NCI-H2107 treated with DMSO at 0.1 percent for 48 hours (cell line): ENCODE results near the gene GDPD3.
"Not testable (repeated sequence)": the region's sequence is repeated elsewhere in the genome, so short reads cannot be mapped to it uniquely, and the experiment has no call there.

ENCODE experiments used
- DNase-seq: peaks from one replicate; lab custom pipeline; 2025; ENCODE audit not compliant: unreplicated experiment; lab: John Stamatoyannopoulos, UW

Gene GDPD3

DNA sequence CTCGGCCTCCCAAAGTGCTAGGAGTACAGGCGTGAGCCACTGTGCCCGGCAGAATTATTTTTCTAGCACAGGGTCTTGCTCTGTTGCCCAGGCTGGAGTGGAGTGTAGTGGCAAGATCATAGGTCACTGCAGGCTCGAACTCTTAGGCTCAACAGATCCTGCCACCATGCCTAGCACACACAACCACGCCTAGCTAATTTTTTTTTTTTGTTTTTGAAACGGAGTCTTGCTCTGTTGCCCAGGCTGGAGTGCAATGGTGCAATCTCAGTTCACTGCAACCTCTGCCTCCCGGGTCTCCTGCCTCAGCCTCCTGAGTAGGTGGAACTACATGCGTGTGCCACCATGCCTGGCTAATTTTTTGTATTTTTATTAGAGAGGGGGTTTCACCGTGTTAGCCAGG, 12.4 kb upstream of the GDPD3 start:
- not testable (repeated sequence) for DNase-seq

DNA sequence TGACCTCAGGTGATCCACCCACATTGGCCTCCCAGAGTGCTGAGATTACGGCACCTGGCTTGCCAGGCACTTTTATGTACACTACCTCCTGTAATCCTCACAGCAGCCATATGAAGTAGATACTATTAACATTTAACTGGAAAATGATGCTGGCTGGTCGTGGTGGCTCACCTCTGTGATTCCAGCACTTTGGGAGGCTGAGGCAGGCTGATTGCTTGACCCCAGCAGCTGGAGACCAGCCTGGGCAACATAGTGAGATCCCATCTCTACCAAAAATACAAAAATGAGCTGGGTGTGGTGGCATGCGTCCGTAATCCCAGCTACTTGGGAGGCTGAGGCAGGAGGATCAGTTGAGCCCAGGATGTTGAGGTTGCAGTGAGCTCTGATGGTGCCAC, 11.6 kb upstream of the GDPD3 start:
- DNase-seq, result no peak

DNA sequence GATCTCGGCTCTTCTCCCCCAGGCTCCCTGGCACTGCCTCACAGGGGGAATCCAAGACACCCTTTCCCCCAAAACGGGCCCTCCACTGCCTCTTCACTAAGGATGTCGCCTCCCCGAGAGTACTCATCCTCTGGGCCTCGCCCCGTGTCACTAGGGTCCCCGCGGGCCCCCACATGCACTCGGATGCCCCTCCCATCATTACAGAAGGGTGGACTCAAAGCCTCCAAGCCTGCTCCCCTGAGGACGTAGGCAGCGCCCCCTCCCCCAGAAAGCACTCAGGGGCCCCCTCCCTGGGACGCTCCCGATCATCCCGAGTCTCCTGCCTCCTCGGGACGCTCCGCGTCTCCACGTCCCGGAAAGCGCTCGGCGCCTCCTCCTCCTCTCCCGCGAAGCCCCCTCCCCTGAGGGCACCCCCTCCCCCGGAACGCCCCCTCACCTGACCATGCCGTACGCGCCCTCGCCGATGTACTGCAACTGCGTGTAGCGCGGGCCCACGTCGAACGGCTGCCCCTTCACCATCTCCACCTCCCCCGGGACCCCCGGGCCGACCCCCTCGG, 9.3 kb upstream of the GDPD3 start:
- no peak for DNase-seq

DNA sequence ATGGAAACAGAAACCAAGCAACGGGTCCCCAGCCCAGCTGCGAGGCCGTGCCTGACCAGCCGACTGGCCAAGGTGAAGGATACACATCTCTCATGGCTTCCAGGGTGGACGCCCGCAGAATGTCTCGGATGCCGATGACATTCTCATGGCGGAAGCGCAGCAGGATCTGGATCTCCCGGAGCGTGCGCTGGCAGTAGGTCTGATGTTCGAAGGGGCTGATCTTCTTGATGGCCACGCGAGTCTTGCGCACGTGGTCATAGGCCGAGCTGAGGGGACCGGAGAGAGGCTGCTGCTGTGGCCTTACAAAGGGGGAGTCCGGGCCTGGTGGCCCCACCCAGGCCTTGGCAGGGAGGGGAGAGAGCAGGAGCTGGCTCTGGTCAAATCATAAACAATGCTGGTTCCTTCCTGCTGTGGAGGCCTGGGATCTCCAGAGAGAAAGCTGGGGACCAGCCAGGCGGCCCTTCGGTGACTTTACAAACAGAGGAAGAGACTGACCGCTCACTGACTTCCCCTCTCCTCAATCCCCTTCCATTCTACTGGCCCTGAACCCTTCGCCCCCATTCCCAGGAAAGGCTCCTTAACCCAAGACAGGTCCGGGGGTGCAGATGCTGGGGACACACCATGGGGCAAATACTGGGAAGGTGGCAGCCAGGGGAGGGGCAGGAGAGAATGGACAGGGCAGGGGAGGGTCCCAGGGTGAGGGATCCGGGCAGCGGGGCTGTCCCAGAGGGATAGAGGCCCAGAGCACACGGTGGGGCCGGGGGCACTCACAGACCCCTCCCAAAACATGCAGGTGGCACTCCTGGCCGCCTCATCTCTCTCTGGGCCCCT, 8.6 kb upstream of the GDPD3 start:
- DNase-seq, result no peak

DNA sequence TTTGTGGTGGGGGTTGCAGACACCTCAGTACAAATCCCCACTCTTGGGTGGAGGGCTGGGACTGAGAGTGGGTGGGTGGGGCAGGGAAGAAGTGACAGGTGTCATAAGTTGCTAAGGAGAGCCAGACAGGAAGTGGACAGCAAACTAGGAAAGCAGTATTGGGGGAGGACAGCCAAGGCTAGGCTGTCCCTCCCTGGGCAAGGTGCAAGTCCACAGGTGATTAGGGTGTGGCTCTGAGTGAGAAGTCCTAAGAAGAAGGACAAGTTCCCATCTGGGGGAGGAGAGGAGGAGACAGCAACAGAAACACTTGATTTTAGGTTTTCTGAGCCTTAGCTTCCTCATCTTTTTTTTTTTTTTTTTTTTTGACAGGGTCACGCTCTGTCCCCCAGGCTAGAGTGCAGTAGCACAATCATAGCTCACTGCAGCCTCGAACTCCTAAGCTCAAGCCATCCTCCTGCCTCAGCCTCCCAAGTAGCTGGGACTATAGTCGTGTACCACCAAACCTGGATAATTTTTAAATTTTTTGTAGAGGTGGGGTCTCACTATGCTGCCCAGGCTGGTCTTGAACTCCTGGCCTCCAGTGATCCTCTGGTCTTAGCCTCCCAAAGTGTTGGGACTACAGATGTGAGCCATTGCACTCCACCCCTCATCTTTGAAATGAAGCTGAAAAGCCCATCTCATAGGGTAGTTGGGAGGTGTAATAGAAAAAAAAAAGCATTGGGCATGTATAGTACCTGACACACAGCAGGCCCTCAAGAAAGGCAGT, 7.2 kb upstream of the GDPD3 start:
- no peak for DNase-seq

DNA sequence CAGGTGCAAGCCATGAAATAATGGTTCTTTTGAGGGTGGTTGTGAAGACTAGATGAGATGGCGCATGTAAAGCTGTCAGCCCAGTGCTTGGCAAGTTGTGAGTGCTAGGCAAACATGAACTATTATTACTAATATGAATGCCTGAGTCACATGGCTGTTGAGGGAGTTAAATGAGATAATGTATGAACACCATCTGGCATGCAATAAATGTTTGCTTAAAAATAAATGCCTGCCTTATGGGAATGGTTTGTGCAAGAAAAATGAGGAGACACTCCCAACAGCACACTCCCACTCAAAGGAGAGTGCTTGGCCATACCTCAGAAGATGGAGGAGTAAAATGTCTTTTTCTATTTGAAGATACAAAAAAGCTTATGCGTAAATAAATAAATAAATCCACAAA, 6.1 kb upstream of the GDPD3 start:
- no peak for DNase-seq

DNA sequence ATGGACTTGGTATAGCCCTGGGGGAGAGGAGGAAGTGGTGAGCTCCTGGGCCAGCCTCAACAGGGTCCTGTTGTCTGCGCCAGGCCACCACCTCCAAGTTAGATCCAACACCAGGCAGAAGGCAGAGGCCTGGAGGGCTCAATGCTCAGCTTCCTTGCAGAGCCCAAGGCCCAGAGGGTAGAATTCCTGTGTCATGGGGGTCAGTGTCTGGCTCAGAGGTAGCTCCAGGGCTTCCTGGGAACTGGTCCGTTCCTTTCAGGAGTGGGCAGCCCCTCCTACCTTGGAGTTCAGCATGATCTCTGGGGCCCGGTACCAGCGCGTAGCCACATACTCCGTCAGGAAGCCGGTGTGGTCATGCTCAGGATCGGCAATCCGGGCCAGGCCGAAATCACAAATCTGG, 4.4 kb upstream of the GDPD3 start:
- DNase-seq, result no peak

DNA sequence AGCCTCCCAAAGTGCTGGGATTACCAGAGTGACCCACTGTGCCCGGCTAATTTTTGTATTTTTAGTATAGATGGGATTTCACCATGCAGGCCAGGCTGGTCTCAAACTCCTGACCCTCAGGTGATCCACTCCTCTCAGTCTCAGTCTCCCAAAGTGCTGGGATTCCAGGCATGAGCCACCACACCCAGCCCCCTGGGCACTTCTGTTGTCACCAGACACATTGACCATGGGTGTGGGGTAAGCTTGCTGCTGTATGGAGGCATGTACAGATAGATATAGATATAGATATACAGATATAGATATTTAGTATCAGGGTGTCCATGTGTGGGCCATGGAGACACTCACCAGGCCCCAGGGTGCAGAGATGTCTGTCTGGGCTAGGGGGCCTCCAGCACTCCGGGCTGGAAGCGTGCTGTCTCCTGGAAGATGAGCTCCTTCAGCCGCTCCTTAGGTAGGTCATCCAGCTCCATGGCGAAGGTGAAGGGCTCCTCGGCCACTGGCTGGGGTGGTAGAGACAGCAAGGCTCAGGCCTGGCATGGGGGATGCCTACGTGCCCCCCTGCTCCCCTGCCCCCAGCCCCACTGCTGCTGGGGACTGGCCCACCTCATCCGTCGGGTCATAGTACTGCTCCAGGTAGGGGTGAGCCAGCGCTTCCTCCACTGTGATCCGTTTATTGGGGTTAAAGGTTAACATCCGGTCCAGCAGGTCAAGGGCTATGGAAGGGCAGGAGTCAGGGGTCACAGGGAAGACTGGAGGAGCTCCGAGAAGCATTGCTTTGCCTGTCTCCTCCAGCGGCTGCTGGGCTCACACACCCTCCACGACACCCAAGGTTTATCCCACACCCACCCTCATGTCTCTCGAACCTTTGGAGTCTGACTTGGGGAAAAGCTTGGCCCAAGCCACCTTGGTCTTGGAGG, 3.2 kb upstream of the GDPD3 start:
- DNase-seq, result no peak

DNA sequence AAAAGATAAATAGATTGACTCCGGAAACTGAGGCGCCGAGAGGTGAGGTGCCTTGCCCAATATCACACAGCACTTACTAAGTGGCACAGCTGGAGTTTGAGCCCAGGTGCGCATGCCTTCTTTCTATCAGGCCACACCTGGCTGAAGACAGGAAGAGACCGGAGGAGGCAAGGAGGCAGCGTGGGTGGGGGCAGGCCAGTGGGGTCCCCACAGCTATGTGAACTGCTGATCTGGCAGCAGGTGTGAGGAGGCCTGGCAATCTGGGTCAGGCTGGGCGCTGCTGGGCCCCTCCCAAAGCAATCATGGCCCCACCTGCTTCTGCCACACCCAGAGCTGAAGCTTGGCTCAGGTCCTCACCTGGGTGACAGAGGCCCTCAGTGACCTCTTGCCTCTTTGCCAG, 1.9 kb upstream of the GDPD3 start:
- DNase-seq, result no peak

DNA sequence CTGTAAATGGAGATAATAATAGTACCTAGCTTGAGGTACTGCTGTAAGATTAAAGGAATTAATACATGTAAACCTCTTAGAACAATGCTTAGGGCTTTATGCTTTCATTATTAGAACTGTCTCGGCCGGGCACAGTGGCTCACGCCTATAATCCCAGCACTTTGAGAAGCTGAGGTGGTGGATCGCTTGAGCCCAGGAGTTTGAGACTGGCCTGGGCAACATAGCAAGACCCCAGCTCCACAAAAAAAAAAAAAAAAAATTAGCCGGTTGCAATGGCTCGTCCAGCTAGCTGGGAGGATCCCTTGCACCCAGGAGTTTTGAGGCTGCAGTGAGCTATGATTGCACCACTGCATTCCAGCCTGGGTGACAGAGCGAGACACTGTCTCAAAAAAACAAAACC, 1.5 kb upstream of the GDPD3 start:
- DNase-seq, result not testable (repeated sequence)

DNA sequence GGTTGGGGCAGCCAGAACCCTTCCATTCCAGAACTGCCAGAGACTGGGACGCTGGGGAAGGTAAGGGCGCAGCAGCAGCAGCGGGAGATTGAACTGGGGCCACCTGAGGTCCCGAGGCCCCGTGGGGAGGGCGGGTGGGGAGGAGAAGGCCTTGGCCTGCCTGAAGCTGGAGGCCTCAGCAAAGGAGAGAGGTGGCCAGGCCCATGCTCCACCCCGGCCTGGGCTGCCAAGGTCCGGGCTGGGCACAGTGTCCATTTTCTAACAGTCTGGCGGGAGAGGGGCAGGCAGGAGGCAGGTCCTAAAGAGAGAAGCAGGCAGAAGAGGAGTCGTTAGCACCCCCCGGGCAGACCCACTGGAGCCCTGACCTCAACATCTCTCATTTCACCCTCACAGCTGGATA, 1.1 kb upstream of the GDPD3 start:
- no peak for DNase-seq

DNA sequence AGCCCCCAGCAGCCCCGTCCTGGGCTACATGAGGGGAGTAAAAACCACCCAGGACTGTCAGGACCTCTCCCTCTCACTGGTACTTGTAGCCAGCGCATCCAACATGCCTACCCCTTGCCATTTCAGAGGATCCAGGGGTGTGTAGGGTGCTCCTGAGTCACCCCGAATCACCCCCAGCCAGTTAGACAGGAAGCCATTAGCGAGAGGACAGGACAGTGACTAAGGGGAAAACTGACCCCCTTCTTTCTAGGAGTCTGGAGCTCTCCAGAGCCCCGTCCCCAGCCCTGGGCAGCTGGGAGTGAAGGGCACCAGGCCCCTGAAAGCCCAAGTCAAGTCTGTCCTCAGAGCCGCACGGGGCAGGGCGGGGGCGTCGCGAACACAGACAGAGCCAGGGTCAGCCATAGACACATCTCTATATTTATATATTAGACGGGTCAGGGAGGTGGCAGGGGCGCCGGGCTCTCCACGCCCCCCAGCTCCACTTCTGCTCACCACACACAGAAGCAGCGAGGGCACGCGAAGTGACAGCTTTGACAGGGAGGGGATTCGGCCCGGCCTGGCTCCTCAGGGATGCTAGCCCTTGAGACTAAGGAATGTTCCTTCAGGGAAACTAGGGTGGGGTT, 485 bp upstream of the GDPD3 start:
- no peak for DNase-seq

DNA sequence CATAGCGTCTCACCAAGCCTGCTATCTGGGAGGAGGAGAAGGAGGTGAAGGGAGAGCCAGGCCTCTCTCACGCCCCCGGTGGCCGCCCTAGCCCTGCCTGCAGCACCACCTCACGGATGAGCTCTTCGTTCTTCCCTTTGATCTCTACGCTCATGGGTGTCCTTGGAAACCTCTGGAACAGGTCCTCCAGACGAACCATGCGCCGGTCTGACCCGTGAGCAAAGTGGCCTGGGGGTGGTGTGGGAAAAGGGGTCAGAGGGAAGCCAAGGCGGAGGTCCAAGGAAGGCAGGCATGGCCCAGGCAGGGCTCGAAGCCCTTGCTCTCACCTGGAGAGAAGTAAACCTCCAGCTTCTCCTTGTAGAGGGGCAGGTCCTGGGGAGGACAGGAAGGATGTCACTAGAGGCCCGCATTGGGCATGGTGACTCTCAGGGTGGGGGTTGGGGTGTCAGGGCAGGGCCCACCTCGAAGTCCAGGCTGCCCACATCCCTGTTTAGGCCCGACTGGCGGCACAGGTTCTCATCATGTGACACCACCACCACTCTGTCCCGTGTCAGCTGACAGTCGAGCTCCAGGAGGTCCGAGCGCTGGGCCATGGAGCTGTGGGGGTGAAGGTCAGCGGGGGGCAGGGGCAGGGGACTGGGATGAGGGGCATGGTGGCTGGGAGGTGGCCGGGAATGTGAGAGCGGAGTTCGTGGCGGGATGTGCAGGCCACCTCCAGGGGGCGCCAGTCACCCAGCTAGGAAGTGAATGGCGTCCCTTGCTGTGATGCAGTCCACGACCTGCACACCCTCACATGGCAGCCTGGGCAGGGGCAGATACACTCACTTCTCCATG, 923 bp downstream of the GDPD3 start:
- DNase-seq, result no peak

DNA sequence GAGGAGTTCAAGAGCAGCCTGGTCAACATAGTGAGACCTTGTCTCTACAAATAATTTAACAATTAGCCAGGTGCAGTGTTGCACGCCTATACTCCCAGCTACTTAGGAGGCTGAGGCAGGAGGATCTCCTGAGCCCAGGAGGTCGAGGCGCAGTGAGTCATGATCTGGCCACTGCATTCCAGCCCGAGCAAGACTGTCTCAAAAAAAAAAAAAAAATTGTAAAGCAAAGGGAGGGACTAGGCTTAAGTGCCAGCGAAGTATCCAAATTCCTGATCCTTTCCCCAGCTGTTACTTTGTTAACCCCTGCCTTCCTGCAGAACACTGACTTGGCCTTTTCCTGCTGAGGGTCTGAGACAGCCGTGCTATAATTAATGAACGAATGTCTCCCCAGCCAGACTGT, 2.7 kb downstream of the GDPD3 start:
- no peak for DNase-seq

DNA sequence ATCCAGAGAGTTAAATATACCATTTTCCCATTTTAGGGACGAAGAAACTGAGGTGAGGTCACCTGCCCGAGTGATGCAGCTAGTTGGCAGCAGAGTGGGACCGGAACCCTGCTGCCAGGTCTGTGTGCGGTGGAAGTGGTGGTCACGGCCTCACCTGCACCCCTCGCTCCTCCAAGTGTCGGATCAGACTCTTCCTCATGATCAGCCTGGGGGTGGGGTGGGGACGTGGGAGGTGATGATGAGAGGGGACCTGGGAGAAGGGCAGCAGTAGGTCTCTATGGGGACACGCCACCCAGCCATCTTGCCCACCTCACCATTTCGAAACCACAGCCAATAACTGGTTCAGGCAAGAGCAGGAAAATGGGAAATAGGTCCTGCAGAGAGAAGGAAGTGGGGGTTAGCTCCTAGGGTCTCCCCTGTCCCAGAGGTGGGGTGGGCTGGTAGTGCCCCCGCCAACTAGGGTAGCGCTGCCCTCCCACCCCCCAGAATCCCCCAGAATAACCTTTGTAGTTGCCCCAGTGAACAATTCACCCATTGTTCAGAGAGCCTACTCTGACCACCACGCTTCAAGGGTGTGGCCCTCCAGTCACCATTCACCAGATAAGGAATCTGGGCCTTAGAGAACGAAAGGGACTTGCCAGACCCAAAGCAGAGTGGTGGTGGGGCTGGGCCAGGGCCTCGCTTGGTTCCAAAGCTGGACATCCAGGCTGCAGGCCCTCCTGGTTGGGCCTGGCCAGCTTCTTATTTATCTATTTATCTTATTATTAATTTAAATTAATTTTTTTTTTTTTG, 5.1 kb downstream of the GDPD3 start:
- no peak for DNase-seq

DNA sequence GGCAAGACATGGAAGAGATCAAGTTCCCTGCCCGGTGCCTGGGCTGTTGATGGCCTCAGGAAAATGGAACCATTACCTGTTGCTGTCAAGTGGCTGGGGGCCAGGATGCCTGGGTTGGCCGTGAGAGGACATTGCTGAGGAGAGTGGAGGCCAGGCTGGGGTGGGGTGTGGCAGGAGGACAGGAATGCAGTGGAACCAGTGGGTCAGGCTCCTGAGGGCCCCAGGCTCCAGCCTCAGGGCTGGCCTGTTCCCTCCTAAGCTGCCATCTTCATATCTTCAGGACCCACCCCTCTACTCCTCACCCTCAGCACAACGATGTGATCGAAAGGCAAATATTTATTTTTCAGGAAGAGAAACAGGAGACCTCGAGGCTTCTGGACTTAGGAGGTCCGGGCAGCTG, 8.8 kb downstream of the GDPD3 start:
- DNase-seq, result no peak

DNA sequence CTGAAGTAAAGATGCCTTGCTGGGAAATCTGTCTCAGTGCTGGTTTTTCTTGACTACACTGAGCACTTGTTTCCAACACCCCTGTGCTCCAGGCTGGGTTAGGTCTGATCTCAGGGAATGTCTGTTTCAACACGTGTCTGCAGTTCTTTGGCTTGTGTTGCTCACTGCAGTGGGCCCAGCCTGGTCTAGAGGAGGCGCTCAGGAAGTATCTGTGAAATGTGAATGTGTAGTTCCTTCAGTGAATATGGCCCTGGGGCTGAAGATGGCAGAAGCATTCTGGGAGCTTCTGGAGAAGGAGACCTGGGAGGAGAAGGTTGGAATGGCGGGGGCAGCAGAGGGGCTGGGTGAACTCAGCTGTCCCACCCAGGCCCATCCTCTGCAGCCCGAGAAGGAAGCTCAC, 9.2 kb downstream of the GDPD3 start:
- DNase-seq, result no peak

DNA sequence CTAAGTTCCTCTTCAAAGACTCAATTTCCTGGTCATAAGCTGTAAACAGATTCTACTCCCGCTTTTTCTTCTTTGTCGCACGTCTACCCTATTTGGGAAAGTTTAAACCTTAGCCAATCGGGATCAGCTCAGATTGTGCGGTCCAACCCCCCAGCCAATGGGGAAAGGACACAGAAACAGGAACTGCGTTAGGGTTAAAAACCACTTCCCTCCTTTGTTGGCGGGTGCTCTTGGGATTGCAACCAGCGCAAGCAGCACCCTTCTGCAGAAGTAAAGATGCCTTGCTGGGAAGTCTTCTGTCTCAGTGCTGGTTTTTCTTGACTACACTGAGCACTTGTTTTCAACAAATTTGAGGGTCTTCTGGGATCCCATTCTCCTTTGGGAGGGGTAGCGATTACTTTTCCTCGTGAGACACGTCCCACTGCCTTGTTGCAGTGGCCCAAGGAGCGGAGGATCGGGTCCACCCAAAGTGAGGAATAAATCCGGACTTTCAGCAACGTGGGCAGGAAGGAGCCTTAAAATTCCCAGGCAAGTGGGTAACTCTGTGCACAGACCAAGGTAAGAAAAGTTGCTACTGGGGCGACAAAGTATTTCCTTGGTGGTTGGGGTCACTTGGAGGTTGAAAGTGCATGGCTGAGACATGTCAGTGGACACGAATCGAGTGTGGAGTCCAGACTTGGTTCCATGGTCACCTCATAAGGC, 16.3 kb downstream of the GDPD3 start:
- no peak for DNase-seq
